RWPE2 (cell line): Measurements from ENCODE around the gene CDC23.

ENCODE experiments used
- ATAC-seq: fragments of 200-7000 bp; cut with Tn5 transposase; 3 replicates; pipeline ENCODE4 v1.9.1; 2021; ENCODE audit warnings: low read depth
- DNase-seq: peaks from one replicate; pipeline ENCODE4 v3.0.0-alpha.2; 2020; ENCODE audit warnings: low spot score
- H3K27ac ChIP-seq: fragments of 450-650 bp; 2 replicates; pipeline ENCODE4 v1.5.1; 2017; ENCODE audit warnings: mild to moderate bottlenecking; ENCODE audit not compliant: poor library complexity, severe bottlenecking
- H3K27me3 ChIP-seq: fragments of 250-450 bp; sonication (Bioruptor Pico); 2 replicates; pipeline ENCODE4 v1.5.1; 2021; ENCODE audit warnings: mild to moderate bottlenecking, moderate library complexity; ENCODE audit not compliant: insufficient read depth, poor library complexity, severe bottlenecking
- H3K36me3 ChIP-seq: fragments of 250-450 bp; sonication (Bioruptor Pico); 2 replicates; pipeline ENCODE4 v1.5.1; 2020; ENCODE audit warnings: low read depth, mild to moderate bottlenecking, moderate library complexity
- H3K4me1 ChIP-seq: fragments of 250-450 bp; sonication (Bioruptor Pico); 2 replicates; pipeline ENCODE4 v1.5.1; 2021; ENCODE audit warnings: mild to moderate bottlenecking, moderate library complexity; ENCODE audit not compliant: insufficient read depth, poor library complexity, severe bottlenecking
- H3K4me3 ChIP-seq: fragments of 250-450 bp; sonication (Bioruptor Pico); 2 replicates; pipeline ENCODE4 v1.5.1; 2021; ENCODE audit warnings: mild to moderate bottlenecking, moderate library complexity; ENCODE audit not compliant: severe bottlenecking
- H3K9me3 ChIP-seq: fragments of 250-450 bp; sonication (Bioruptor Pico); 2 replicates; pipeline ENCODE4 v1.5.1; 2021; ENCODE audit warnings: mild to moderate bottlenecking, moderate library complexity; ENCODE audit not compliant: severe bottlenecking
- TF ChIP-seq, protein P1 (sequence below): fragments of 450-650 bp; IDR thresholded peaks from one replicate; pipeline ENCODE4 v1.5.1; 2017; ENCODE audit warnings: mild to moderate bottlenecking, moderate library complexity; ENCODE audit not compliant: poor library complexity, severe bottlenecking

The CDC23 gene

DNA sequence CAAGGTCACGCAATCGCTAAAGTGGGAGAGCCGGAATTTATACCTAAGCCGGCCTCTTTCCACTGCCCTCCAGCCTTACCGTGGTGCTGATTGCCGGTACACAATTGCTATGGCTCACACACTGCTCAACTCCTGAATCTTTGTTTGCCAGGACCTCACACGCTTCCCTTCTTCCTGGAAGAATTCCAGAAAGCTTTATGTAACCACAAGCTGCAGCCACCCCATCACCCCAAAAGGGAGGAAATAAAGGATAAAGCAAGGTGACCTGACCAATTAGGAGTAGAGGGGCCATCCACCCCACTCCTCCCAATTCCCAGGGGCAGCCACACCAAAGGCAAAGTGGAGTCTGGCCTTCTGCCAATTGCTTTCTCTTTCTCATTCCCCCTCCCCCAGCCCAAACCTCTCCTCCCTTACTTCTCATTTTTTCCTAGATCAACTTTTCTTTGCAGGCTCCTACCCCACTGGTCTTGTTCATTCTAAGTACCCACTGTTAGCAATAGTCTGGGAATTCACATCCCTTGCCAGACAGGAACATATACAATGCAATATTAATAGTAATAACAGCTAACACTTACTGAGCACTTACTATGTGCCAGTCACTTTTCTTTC is 18.0 kb upstream of the CDC23 start:
- ATAC-seq: peak; percentile 81
- no peak for DNase-seq
- TF ChIP-seq, protein P1, sequence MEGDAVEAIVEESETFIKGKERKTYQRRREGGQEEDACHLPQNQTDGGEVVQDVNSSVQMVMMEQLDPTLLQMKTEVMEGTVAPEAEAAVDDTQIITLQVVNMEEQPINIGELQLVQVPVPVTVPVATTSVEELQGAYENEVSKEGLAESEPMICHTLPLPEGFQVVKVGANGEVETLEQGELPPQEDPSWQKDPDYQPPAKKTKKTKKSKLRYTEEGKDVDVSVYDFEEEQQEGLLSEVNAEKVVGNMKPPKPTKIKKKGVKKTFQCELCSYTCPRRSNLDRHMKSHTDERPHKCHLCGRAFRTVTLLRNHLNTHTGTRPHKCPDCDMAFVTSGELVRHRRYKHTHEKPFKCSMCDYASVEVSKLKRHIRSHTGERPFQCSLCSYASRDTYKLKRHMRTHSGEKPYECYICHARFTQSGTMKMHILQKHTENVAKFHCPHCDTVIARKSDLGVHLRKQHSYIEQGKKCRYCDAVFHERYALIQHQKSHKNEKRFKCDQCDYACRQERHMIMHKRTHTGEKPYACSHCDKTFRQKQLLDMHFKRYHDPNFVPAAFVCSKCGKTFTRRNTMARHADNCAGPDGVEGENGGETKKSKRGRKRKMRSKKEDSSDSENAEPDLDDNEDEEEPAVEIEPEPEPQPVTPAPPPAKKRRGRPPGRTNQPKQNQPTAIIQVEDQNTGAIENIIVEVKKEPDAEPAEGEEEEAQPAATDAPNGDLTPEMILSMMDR: no peak

DNA sequence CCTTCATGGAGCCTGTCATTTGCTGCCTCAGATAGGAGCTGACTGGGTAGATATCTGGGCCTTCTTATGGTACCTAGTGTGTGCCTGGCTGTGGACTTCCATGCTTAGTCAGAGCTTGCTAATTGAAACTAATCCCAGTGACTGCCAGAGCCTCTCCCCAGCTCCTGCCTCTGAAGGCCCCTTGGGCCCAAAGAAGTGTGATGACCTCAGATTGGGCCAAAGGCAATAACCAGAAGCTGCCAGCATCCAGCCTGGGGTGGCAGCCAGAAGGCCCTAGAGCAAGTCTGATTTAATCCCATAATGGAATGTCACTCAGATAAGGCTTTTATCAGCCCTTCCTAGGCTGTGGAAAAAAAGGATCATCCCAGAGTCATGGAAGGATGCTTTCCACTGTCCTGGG is 17.1 kb upstream of the CDC23 start:
- no peaks in the 10 kb centered on the region for H3K9me3 ChIP-seq
- ATAC-seq: no peak
- H3K27ac ChIP-seq: no peak overlapping the region
- H3K4me1 ChIP-seq: no peaks in the 10 kb centered on the region
- no peaks in the 10 kb centered on the region for H3K27me3 ChIP-seq
- no peaks in the 10 kb centered on the region for H3K36me3 ChIP-seq
- H3K4me3 ChIP-seq: no peak overlapping the region
- TF ChIP-seq, protein P1: no peak
- DNase-seq: no peak

More for the DNA sequence above, 18.0 kb upstream of the CDC23 start:
- H3K4me1 ChIP-seq: no peaks in the 10 kb centered on the region
- no peaks in the 10 kb centered on the region for H3K9me3 ChIP-seq
- H3K27ac ChIP-seq: no peak overlapping the region
- no peaks in the 10 kb centered on the region for H3K27me3 ChIP-seq
- H3K4me3 ChIP-seq: no peak overlapping the region
- no peaks in the 10 kb centered on the region for H3K36me3 ChIP-seq

DNA sequence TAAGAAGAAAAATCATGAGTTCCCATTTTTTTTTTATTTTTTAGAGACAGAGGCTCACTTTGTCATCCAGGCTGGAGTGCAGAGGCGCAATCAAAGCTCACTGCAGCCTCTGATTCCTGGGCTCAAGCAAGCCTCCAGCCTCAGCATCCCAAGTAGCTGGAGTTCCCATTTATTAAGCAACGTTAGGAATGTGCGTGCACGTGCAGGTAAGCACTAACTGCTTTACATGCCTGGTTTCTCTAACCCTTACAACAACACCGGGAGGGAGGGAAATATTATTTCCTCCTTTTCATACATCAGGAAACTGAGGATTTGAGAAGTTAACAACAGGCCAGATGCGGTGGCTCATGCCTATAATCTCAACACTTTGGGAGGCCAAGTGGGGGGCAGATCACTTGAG is 16.3 kb upstream of the CDC23 start:
- no peaks in the 10 kb centered on the region for H3K9me3 ChIP-seq
- no peak overlapping the region for H3K27ac ChIP-seq
- no peak for ATAC-seq
- TF ChIP-seq, protein P1: no peak
- H3K36me3 ChIP-seq: no peaks in the 10 kb centered on the region
- H3K4me1 ChIP-seq: no peaks in the 10 kb centered on the region
- H3K27me3 ChIP-seq: no peaks in the 10 kb centered on the region
- DNase-seq: no peak
- H3K4me3 ChIP-seq: no peak overlapping the region

DNA sequence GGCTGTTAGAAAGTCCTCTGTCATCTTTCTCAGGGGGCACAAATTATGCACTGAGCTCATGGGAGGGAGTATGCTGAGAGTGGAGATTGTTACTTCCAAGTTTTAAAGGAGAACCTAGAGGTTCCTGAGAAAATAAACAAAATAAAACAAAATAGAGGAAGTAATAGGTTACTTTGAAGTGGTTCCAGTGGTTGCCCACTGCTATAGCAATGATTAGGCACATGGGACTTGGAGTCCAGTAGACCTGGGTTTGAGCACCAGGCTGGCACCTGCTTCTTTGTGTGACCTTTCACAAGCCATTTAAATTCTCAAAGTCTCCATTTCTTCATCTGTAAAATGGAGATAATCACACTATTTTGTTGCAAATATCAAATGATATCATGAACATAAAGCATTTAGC is 13.8 kb upstream of the CDC23 start:
- Histone ChIP-seq H3K27me3 (no peaks in the 10 kb centered on the region), H3K36me3 (no peaks in the 10 kb centered on the region), H3K27ac (no peak overlapping the region), H3K4me3 (no peak overlapping the region), H3K4me1 (no peaks in the 10 kb centered on the region), H3K9me3 (no peaks in the 10 kb centered on the region)
- ATAC-seq (no peak), DNase-seq (no peak)
- TF ChIP-seq, protein P1: no peak

DNA sequence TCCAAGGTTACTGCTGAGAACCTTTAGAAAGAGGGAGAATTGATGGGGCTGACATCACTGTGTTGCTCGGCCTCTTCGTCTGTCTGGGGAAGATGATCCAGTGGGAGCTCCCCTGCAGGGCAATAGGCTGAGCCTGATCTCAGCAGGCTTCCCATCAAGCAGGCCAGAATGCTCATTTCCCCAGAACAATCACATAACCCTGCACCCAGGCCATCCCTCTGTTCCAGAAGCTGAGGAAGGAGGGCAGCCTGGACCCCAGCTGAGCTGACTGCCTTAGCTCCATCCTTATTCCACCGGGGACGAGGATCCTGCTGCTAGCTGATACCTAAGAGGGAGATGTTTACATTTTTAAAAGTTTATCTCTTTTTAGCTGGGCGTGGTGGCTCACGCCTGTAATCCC is 11.6 kb upstream of the CDC23 start:
- H3K4me1 ChIP-seq: no peaks in the 10 kb centered on the region
- no peaks in the 10 kb centered on the region for H3K9me3 ChIP-seq
- ATAC-seq (no peak), DNase-seq (no peak)
- no peak overlapping the region for H3K4me3 ChIP-seq
- H3K27ac ChIP-seq: no peak overlapping the region
- TF ChIP-seq, protein P1: no peak
- H3K27me3 ChIP-seq: no peaks in the 10 kb centered on the region
- H3K36me3 ChIP-seq: no peaks in the 10 kb centered on the region
